PFSK-1 (cell line): ENCODE data around the gene RNPC3.

Experiments used
- FOXP2 ChIP-seq: optimal IDR thresholded peaks from 2 replicates; pipeline ENCODE3; 2011; ENCODE audit warnings: borderline replicate concordance, control low read depth, inconsistent platforms; ENCODE audit not compliant: insufficient read depth; ENCODE audit errors: extremely low read length, extremely low read depth
- POLR2AphosphoS5 ChIP-seq: IDR thresholded peaks from 2 replicates; pipeline ENCODE4 v1.6.1; 2012; ENCODE audit warnings: low read depth, mild to moderate bottlenecking, control low read depth, low read length, moderate library complexity
- REST ChIP-seq, 2 experiments: IDR thresholded peaks; 2 replicates each; pipeline versions ENCODE4 v1.6.1 to v1.8.0; 2011 to 2012; ENCODE audit warnings: low read depth in 2 of 2, low read length in 2 of 2, control low read depth in 1 of 2, inconsistent platforms in 1 of 2, mild to moderate bottlenecking in 1 of 2, moderate library complexity in 1 of 2; ENCODE audit not compliant: insufficient read depth in 1 of 2
- SIN3A ChIP-seq: IDR thresholded peaks from 2 replicates; pipeline ENCODE4 v1.6.1; 2012; ENCODE audit warnings: mild to moderate bottlenecking, low read length, moderate library complexity, borderline replicate concordance; ENCODE audit not compliant: insufficient read depth
- TAF1 ChIP-seq: IDR thresholded peaks from 2 replicates; pipeline ENCODE4 v1.6.1; 2012; ENCODE audit warnings: low read length, control low read depth, borderline replicate concordance; ENCODE audit not compliant: insufficient read depth

RNPC3 gene

DNA sequence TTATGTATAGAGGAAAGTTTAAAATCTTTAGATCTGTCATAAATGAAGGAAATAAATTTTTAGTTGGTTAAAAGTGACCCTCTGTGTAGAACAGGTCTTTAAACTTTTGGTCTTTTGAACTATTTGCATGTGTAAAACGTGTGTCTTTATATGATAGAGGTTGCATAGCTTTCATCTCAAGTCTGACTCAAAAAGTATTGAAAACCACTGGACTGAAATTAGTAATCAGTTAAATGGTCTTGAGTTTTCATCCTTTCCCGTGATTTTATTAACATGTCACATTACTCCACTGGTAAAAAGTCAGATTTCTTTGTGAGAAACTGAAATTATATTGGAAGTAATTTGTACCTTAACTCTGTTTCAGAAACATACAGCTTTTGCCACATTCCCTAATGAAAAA, 1.8 kb downstream of the RNPC3 start:
- TF ChIP-seq TAF1 (no peak), REST (IDR thresholded peaks at IDR 0.05; ENCODE audit: insufficient read depth in 1 of 2, low read depth in 2 of 2, low read length in 2 of 2) (no peak), POLR2AphosphoS5 (no peak), SIN3A (no peak), FOXP2 (no peak)

DNA sequence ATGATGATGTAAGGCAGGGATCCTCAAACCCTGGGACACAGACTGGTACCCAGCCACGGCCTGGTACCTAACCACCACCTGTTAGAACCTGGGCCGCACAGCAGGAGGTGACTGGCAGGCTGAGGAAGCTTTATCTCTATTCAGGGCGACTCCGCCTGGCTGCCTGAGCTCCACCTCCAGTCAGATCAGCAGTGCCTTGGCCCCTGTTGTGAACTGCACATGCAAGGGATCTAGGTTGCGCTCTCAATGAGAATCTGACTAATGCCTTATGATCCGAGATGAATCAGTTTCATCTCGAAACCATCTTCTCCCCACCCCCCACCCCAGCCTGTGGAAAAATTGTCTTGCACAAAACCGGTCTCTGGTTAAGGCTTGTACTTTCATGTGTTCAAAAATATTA, 4.2 kb downstream of the RNPC3 start:
- no peak for TF ChIP-seq SIN3A
- TF ChIP-seq POLR2AphosphoS5 = no peak
- no peak for TF ChIP-seq REST (IDR thresholded peaks at IDR 0.05; ENCODE audit: insufficient read depth in 1 of 2, low read depth in 2 of 2, low read length in 2 of 2)
- TF ChIP-seq TAF1 = no peak
- TF ChIP-seq FOXP2 = no peak

GRCh38 chr1:103538226-103538625, 12.7 kb downstream of the RNPC3 start:
- TF ChIP-seq POLR2AphosphoS5 = no peak
- TF ChIP-seq FOXP2 = no peak
- TF ChIP-seq SIN3A = no peak
- TF ChIP-seq REST (IDR thresholded peaks at IDR 0.05; ENCODE audit: insufficient read depth in 1 of 2, low read depth in 2 of 2, low read length in 2 of 2) = no peak
- TF ChIP-seq TAF1 = no peak

DNA sequence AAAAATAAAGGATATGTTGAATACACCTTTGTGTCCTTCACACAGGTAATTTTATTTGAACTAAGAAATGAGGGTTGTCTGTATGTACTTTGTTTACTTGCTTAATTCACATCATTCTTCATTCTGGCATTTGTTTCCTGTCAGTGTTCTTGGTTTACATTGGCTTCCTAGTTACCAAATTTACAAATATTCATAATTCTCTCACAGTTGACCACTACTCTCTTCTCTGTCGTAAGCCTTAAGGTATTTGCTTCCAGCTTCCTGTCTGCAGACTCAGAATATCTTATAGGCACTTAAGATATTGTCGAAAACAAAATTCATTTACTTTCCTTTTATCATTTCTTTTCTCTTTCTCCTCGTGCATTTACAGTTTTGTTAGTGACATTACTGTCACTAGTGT, 15.9 kb downstream of the RNPC3 start:
- no peak for TF ChIP-seq SIN3A
- no peak for TF ChIP-seq TAF1
- TF ChIP-seq REST (IDR thresholded peaks at IDR 0.05; ENCODE audit: insufficient read depth in 1 of 2, low read depth in 2 of 2, low read length in 2 of 2) = no peak
- TF ChIP-seq POLR2AphosphoS5 = no peak
- TF ChIP-seq FOXP2 = no peak

GRCh38 chr1:103546496-103546895, 21.0 kb downstream of the RNPC3 start:
- TF ChIP-seq SIN3A (no peak), REST (IDR thresholded peaks at IDR 0.05; ENCODE audit: insufficient read depth in 1 of 2, low read depth in 2 of 2, low read length in 2 of 2) (no peak), POLR2AphosphoS5 (no peak), TAF1 (no peak), FOXP2 (no peak)
